ENCODE measurements around the gene NECTIN3.

- TF ChIP-seq CTCF (IDR thresholded peaks at IDR 0.05) (no peak), POLR2AphosphoS5 (IDR thresholded peaks at IDR 0.05) (no peak)
These were observed 167.3 kb downstream of the NECTIN3 start for GRCh38 chr3:111238885-111239284.

All from breast epithelium (tissue), 3 donors.